GM19351 (cell line): ENCODE measurements around the gene VNN1.
"Not testable (repeated sequence)": the region's sequence is repeated elsewhere in the genome, so short reads cannot be mapped to it uniquely, and the experiment has no call there.

Experiments
- ATAC-seq: cut with Tn5 transposase; IDR thresholded peaks from one replicate; pipeline ENCODE4 v1.9.1; 2021; ENCODE audit warnings: mild to moderate bottlenecking, moderate library complexity; ENCODE audit not compliant: unreplicated experiment

VNN1 gene

DNA sequence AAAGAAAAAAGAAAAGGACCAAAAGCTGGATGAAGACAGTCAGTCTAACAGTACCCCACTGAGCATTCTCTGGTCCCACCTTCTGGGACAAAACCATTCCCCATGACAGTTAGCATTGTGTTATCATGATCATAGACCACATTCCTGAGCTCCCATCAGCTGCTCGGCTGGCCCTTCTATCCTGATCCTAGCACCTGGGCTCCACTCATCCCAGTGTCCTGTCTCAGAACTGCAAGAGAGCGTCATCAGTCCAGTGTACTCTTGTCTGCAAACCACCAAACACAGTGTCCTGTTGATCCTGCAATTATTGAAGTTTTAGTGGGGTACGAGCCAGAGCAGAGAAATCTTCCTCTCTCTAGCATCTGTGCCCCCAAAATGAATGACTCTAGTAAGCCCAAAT is 38.9 kb downstream of the VNN1 start:
- ATAC-seq: no peak

DNA sequence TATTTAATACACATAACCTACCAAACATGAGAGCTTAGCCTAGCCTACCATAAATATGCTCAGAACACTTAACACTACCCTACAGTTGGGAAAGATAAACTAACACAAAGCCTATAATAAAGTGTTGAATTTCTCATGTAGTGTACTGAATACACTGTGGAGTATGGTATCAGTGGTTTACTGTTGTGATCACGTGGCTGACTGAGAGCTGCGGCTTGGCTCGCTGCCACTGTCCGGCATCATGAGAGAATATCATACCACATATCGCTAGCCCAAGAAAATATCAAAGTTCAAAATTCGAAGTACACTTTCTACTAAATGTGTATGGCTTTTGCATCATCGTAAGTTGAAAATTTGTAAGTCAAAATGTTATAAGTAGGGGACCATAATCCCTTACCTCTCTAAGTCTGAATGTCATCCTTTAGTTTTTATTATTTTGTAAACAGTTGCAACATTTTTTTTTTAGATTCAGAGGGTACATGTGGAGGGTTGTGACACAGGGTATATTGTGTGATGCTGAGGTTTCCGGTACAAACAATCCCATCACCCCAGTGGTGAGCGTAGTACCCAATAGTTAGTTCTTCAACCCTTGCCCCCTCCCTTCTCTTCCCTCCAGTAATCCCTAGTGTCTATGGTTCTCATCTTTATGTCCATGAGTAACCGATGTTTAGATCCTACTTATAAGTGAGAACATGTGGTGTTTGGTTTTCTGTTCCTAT is 40.3 kb downstream of the VNN1 start:
- ATAC-seq: no peak

DNA sequence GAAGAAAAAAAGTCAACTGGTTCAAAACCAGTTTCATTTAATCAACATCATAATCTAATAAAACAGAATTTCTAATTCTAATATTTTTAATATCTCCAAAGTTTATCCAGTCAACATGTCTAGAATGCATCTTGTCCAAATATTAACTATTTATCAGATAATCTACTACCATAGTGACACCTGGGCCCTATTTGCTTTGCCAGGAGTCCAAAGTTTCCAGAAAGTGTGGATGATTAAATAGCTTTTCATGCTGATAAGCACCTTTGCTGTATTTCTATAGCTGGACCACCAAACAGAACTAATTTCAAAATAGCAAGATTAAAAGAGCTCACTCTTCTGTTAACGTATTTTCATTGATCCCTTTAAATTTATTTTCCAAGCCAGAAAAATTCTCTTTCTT is 42.6 kb downstream of the VNN1 start:
- ATAC-seq: no peak

DNA sequence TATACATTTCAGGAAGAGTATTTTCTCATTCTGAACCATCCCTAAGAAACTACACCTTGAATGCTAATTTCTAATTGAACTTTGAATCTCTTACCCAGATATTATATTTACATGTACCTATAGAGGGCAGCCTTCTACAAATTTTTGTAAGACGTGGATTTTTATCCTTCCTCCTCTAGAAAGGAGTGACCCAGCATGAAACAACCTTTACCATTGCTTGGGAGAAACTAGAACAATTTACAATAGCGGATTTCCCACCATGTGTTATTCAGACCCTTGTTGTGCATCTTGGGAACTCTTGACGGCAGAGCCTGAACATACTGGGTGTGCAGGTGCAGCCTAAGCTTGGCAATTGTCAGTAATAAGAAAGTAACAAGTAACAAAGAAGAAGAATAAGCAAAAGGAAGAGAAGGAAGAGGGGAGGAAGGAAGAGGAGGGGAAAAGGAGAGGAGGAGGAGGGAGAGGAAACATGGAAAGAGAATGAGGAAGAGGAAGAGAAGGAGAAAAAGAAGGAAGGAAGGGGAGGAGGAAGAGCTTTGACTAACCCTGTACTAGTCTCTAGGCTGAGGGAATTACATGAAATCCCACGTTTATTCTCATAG is 44.1 kb downstream of the VNN1 start:
- ATAC-seq: peak; percentile 78

DNA sequence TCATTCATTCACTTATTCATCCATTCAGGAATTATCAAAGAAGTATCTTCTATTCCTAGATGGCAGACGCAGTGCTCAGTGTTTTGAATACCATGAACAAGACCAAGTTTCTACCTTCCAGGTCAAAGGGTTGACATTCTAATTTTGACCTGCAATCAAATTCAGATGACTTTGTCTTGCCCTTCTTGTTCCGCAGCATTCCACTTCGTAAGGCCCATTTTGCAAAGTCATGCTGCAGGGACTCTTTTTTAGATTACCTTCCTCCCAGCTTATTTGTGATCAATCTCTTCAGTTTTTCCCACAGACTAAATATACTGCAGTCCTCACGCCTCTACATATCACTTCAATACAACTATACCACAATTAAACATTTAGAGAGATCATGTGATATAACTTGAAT is 47.7 kb downstream of the VNN1 start:
- ATAC-seq: no peak

DNA sequence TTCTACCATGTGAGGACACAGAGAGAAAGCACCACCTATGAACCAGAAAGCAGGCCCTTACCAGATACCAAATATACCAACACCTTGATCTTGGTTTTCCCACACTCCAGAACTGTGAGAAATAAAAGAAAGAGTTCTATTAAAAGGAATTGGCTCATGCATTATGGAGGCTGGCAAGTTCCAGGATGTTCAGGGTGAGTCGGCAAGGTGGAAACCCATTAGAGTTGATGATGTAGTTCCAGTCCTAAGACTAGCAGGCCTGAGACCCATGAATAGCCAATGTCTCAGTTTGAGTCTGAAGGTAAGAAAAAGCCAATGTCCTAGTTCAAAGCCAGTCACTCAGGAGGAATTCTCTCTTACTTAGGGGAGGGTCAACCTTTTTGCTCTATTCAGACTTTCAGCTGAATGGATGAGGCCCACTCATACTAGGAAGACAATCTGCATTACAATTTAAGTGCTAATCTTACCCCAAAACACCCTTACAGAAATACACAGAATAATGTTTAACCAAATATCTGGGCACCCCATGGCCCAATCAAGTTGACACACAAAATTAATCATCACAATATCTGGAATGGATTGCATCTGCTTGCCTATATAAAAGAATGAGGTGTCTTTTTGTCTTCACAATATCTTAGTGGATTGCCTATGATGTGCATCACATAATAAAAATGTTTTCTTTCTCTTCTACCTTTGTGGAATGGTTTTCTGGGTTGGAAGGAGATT is 49.4 kb downstream of the VNN1 start:
- ATAC-seq: no peak

DNA sequence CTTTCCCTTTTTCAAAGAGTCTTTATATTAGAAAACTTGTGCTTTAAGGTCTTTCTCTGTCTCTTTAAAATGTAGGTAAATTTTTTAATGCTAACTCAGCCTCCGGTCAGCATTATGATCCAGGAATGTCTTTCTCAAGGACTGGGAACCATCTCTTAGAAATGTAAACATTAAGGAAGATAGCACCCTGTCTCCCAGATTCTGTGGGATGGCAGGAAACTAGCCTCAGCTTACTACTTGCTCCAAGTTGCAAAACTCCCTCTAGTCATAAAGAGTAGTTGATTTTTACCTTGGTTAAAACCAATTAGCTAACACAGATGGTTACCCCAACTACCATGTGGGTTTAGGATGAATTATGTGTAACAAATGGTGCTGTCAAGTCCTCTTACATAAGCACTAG is 50.2 kb downstream of the VNN1 start:
- no peak for ATAC-seq

DNA sequence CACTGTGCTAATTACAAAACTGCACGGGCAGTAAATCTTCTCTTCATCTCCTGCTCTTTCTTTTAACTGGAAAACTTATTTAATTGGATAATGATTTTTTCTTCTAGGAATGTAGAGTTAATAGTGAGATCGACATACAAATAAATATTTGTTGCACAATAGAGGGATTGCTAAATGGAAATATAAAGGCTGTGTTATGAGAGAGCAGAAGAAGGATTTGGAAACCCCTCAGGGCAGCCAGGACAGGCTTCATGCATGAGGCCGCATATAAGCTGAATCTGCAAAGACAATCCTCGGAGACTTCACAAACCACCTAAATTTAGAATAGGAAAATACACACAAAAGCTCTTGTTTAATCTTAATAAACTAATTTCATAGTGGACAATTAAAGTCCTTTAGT is 51.9 kb downstream of the VNN1 start:
- ATAC-seq: no peak

DNA sequence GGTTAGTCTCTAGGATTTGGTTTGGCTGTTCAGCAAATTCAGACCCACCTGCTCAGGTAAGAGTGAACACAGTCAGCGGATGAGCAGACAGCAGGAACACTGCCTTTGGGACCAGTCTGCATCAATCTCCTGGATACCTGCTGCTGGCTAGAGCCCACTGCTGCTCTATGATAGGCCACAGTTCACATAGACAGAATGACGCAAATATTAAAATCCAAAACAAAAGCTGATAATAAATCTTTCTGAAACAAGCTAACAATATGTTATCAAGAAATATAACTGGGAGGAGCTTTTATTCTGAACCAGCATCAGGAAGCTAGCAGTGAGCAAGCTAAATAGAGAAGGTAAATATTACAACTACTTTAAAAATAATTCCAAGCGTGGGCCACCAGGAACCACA is 54.8 kb downstream of the VNN1 start, which contains the start of gene TAAR1:
TAAR1 (minus strand) TSS at position 101 of the 400 bp plus-strand sequence. CDS start 13,179 bp downstream, outside the sequence.
- no peak for ATAC-seq

DNA sequence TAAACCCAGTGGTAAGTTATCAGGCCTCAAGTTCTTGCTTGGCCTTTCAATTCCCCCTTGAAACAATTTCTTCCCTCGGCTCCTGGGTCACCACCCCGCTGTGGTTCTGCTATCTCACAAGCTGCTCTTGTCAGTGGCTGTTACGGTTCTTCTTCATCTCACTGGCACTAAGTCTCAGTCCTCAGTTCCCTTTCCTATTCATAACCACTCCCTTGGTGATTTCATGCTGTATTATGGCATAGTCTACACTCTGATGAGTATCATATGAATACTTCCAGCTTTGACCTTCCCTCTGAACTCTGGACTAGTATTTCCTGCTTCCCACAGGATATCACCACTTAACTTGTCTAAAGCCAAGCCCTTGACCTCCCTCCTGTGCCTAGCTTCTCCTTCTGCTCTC is 62.8 kb downstream of the VNN1 start:
- peak; percentile 64 for ATAC-seq

DNA sequence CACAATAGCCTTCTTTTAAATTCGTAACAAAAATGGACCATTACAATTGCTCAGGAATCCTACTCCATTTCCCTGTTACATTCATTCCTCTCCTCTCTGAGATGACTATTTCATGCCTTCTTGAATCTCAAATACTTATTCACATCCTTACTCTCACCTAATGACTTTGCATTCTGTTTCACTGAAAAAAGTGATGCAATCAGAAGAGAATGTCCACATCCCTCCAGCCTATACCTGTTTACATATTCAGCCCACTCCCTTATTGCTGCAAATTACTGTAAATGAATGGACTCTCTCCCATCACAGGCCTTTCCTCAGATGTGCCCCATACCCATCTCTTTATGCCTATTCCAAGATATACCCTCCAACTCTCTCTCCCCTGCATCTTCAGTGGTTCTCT is 63.4 kb downstream of the VNN1 start:
- no peak for ATAC-seq

DNA sequence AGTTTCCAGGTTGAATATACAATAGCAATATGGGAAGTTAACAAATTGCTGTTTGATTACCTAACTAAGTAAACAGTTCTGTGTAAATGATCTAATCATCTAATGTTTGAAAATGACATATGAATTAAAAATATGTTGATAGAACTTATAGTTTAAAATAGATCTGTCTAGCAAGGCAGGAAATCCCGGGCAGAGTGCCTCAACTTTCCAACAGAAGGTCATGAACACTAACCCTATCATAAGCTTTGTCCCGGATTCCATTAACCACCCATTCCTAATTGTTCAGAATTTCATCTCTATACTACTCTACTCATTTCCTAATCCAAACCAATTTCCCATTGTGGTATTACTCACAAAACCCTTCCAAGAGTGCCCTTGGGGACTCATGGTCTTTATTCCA is 65.0 kb downstream of the VNN1 start:
- no peak for ATAC-seq

DNA sequence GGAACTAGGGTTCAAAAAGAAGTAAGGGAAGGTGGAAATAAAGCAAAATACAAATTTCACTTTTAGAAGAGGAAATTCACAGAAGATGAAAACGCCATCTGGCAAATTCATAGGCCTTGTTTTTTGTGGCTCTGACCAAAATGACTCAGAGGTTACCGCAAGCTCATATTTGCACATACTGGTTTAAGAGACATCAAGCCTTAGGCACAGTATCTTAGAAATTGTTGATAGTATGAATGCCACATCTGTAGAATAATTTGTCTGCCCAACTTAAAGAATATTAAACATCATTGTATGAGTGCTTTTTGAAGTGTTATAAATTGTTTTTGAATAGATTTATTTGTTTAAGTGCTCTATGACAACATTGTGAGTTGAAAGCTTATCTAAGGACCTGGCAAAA is 65.5 kb downstream of the VNN1 start:
- peak; percentile 88 for ATAC-seq

DNA sequence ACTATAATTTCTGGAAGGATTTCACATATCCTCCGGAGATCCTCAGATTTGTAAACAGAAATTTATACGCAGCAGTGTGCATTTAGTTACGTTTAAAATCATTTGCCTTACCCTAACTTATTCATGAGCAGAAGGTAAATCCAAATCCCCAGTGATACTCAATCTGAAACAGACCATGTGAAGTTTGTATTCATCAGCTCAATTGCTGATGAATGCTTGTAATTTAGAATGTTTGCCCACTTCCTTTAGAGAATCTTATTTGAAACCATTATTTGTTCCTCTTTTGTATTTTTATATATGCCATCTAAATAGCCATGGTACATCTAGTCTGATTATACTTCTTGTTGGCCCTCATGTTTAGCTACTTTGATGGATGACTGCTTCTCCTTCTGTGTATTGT is 70.3 kb downstream of the VNN1 start:
- no peak for ATAC-seq

DNA sequence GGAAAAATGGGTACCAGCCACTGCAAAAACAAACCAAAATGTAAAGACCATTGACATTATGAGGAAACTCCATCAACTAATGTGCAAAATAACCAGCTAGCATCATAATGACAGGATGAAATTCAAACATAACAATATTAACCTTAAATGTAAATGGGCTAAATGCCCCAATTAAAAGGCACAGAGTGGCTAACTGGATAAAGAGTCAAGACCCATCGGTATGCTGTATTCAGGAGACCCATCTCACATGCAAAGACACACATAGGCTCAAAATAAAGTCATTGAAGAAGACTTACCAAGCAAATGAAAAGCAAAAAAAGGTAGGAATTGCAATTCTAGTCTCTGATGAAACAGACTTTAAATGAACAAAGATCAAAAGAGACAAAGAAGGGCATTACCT is 76.7 kb downstream of the VNN1 start:
- not testable (repeated sequence) for ATAC-seq

DNA sequence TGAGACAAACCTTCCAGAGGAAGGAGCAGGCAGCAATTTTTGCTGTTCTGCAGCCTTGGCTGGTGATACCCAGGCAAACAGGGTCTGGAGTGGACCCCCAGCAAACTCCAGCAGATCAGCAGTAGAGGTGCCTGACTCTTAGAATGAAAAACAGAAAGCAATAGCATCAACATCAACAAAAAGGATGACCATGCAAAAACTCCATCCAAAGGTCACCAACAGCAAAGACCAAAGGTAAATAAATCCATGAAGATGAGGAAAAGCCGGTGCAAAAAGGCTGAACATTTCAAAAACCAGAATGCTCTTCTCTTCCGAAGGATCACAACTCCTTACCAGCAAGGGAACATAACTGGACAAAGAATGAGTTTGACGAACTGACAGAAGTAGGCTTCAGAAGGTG is 77.9 kb downstream of the VNN1 start:
- not testable (repeated sequence) for ATAC-seq

DNA sequence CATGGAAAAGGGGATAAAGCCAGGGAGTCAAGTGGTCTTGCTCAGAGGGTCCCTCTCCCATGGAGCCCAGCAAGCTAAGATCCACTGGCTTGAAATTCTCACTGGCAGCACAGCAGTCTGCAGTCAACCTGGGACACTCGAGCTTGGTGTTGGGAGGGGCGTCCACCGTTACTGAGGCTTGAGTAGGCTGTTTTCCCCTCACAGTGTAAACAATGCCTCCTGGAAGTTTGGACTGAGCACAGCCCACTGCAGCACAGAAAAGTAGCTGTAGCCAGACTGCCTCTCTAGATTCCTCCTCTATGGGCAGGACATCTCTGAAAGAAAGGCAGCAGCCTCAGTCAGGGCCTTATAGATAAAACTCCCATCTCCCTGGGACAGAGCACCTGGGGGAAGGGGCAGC is 78.6 kb downstream of the VNN1 start:
- not testable (repeated sequence) for ATAC-seq

DNA sequence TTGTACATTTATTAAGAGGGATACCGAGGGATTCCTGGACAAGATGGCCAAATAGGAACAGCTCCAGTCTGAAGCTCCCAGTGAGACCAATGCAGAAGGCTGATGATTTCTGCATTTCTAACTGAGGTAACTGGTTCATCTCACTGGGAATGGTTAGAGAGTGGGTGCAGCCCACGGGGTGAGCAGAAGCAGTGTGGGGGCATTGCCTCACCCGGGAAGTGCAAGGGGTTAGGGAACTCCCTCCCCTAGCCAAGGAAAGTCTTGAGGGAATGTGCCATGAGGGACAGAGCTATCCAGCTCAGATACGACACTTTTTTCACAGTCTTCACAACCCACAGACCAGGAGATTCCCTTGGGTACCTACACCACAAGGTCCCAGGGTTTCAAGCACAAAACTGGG is 79.1 kb downstream of the VNN1 start:
- no peak for ATAC-seq

DNA sequence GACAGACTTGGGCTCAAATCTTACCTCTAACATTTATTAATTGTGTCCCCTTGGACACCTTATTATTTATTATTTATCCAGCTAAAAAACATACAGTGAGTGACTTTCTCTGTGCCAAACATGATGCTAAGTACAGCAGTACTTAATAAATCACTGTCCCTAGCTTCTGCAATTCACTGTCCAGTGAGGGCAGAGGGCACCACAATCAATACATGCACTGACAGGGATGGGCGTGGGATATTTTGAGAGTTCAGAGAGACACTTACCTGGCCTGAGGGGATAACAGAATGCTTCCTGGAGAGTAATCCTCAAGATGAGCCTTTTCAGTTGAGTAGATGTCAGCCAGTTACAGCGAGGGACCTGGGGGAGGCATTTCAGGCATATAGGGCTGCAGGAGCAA is 80.5 kb downstream of the VNN1 start:
- no peak for ATAC-seq
